AG04450 (cell line): ENCODE measurements around the gene PLCL1. TPM values are rescaled to one million over a fixed set of nuclear protein-coding genes. Genes with fewer than 3 reads are reported as not detected.

Experiments used
- CTCF ChIA-PET: fragments of 300-600, 350-600 bp; formaldehyde crosslinking; extraction: SDS; loops from one replicate; lab custom pipeline; 2022; ENCODE audit warnings: antibody characterized with exemption, inconsistent platforms; lab: Charles Lee
- POLR2A ChIA-PET: fragments of 350-600 bp; formaldehyde crosslinking; extraction: SDS; loops from one replicate; lab custom pipeline; 2021; ENCODE audit warnings: antibody characterized with exemption, inconsistent platforms; lab: Yijun Ruan, JAX
- DNase-seq: peaks from one replicate; pipeline ENCODE4 v3.0.0-alpha.2; 2011; ENCODE audit warnings: low read depth, low spot score
- H3K27ac ChIP-seq: one replicate; pipeline ENCODE4 v1.5.1; 2012; ENCODE audit warnings: low read depth, low read length, control low read depth
- H3K27me3 ChIP-seq: one replicate; pipeline ENCODE4 v1.6.0; 2012; ENCODE audit warnings: low read length; ENCODE audit not compliant: control insufficient read depth, insufficient read depth
- H3K4me3 ChIP-seq: 2 replicates; pipeline ENCODE4 v1.5.1; 2011; ENCODE audit warnings: mild to moderate bottlenecking, low read depth, low read length, control low read depth
- H3K9me3 ChIP-seq: 2 replicates; pipeline ENCODE4 v1.5.1; 2012; ENCODE audit warnings: low read length; ENCODE audit not compliant: control insufficient read depth, insufficient read depth
- polyA plus RNA-seq: library from polyadenylated mRNA; depleted of rRNA; stranded (reverse); fragments of >200 nt; gene quantifications from 2 replicates; pipeline ENCODE4 v1.2.3, GENCODE V29; 2011
- TF ChIP-seq, protein P1 (sequence below): IDR thresholded peaks from 2 replicates; pipeline ENCODE4 v1.5.1; 2011; ENCODE audit warnings: low read depth, low read length, control low read depth, inconsistent platforms

PLCL1 gene
- polyA plus RNA-seq, 1 experiment: 0.43 TPM

- Histone ChIP-seq H3K27me3 (no peaks in the 10 kb centered on the region), H3K4me3 (no peak overlapping the region), H3K9me3 (no peaks in the 10 kb centered on the region), H3K27ac (no peak overlapping the region)
- ChIA-PET CTCF (no interaction called here), POLR2A (no interaction called here)
- TF ChIP-seq, protein P1, sequence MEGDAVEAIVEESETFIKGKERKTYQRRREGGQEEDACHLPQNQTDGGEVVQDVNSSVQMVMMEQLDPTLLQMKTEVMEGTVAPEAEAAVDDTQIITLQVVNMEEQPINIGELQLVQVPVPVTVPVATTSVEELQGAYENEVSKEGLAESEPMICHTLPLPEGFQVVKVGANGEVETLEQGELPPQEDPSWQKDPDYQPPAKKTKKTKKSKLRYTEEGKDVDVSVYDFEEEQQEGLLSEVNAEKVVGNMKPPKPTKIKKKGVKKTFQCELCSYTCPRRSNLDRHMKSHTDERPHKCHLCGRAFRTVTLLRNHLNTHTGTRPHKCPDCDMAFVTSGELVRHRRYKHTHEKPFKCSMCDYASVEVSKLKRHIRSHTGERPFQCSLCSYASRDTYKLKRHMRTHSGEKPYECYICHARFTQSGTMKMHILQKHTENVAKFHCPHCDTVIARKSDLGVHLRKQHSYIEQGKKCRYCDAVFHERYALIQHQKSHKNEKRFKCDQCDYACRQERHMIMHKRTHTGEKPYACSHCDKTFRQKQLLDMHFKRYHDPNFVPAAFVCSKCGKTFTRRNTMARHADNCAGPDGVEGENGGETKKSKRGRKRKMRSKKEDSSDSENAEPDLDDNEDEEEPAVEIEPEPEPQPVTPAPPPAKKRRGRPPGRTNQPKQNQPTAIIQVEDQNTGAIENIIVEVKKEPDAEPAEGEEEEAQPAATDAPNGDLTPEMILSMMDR: no peak
- DNase-seq: no peak
These were observed 186.0 kb downstream of the PLCL1 start for GRCh38 chr2:197990356-197990755.

DNA sequence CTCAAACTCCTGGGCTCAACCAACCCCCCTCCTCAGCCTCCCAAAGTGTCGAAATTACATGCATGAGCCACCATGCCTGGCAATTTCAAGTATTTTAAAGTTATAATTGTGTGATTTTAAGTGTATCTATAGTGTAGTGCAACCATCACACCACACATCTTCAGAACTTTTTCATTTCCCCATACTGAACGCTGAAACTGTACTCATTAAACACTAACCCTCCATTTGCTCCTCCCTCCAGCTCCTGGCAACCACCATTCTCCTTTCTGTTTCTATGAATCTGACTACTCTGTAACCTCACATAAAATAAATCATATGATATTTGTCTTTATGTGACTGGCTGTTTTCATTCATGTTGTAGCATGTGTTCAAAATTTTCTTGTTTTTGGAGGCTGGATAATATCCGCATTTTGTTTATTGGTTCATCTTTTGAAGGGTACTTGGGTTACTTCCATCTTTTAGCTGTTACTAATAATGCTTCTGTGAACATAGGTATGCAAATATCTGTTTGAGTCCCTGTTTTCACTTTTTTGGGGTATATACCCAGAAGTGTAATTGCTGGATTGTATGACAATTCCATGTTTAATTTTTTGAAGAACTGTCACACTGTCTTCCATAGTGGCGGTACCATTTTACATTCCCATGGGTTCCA lies 188.2 kb downstream of the PLCL1 start:
- Histone ChIP-seq H3K27me3 (no peaks in the 10 kb centered on the region), H3K4me3 (no peak overlapping the region), H3K9me3 (no peaks in the 10 kb centered on the region), H3K27ac (no peak overlapping the region)
- ChIA-PET POLR2A (no interaction called here), CTCF (no interaction called here)
- TF ChIP-seq, protein P1: no peak
- no peak for DNase-seq

DNA sequence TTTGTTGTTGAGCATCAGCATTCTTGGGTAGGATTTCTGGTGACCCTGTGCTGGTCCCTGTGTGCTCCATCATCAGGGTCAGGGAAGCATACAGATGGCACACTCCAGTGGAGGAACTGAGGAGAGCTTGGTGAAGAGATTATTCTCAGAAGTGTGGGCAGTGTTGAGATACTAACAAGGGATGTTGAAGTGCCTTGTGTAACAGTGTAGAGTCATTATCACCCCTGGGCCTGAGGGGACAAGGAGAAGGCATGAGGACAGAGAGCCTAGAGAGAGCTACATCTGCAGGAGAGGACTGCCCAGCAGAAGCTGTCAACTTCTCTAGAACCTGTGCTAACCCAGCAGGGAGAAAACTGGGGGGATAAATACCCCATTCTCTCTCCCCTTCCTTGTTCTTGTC lies 189.0 kb downstream of the PLCL1 start:
- Histone ChIP-seq H3K4me3 (no peak overlapping the region), H3K27me3 (no peaks in the 10 kb centered on the region), H3K9me3 (no peaks in the 10 kb centered on the region), H3K27ac (no peak overlapping the region)
- DNase-seq: no peak
- ChIA-PET POLR2A (no interaction called here), CTCF (no interaction called here)
- TF ChIP-seq, protein P1: no peak

GRCh38 chr2:197993830-197994229 lies 189.4 kb downstream of the PLCL1 start:
- ChIA-PET CTCF (no interaction called here), POLR2A (no interaction called here)

GRCh38 chr2:197994751-197995150 lies 190.4 kb downstream of the PLCL1 start:
- no peak overlapping the region for H3K4me3 ChIP-seq
- H3K27ac ChIP-seq: no peak overlapping the region
- ChIA-PET POLR2A (no interaction called here), CTCF (no interaction called here)
- DNase-seq: no peak
- TF ChIP-seq, protein P1: no peak
- no peaks in the 10 kb centered on the region for H3K27me3 ChIP-seq
- H3K9me3 ChIP-seq: no peaks in the 10 kb centered on the region

More at GRCh38 chr2:197993830-197994229, 189.4 kb downstream of the PLCL1 start:
- no peak overlapping the region for H3K27ac ChIP-seq
- TF ChIP-seq, protein P1: no peak
- no peak overlapping the region for H3K4me3 ChIP-seq
- H3K27me3 ChIP-seq: no peaks in the 10 kb centered on the region
- no peak for DNase-seq
- H3K9me3 ChIP-seq: no peaks in the 10 kb centered on the region
